ENCODE data around the gene DHCR24. TPM values are rescaled to one million over a fixed set of nuclear protein-coding genes. Genes with fewer than 3 reads are reported as not detected.
"Not testable (repeated sequence)": the region's sequence is repeated elsewhere in the genome, so short reads cannot be mapped to it uniquely, and the experiment has no call there.

DHCR24 gene
- total RNA-seq, 2 experiments from 2014 or later, result 56.3 to 64.8 TPM

- H3K4me3 Mint-ChIP-seq, result peak overlapping the region; percentile 93
- H3K27ac Mint-ChIP-seq, result peak overlapping the region; percentile 80
- CTCF ChIA-PET, result interaction anchor here (0.6 to 1.7 kb wide), 4 partner anchors 11 to 267 kb away, joined by 3 to 8 read pairs (median 3); no protein-coding TSS in a partner anchor
- no peak for DNase-seq
- H3K36me3 Mint-ChIP-seq (ENCODE audit: low read depth), result peaks cover 28% of the 10 kb centered on the region
- no peaks in the 10 kb centered on the region for H3K9me3 Mint-ChIP-seq
- intact Hi-C loops (cut with micrococcal nuclease), result loop anchor here (2.0 to 5.0 kb wide), 2 partner anchors 84 to 833 kb away; partner anchors contain the start of genes TCEANC2, TMEM59 and TTC22
- peaks cover 11% of the 10 kb centered on the region for H3K27me3 Mint-ChIP-seq (ENCODE audit: low read depth)
- peaks cover 31% of the 10 kb centered on the region for H3K4me1 Mint-ChIP-seq (ENCODE audit: low read depth)
Observed at GRCh38 chr1:54885807-54886723, 930 bp downstream of the DHCR24 start.

- peak overlapping the region; percentile 93 for H3K4me3 Mint-ChIP-seq
- no peak for DNase-seq
- H3K27ac Mint-ChIP-seq, result no peak overlapping the region
- H3K27me3 Mint-ChIP-seq (ENCODE audit: low read depth), result peaks cover 11% of the 10 kb centered on the region
- peaks cover 29% of the 10 kb centered on the region for H3K36me3 Mint-ChIP-seq (ENCODE audit: low read depth)
- intact Hi-C loops (cut with micrococcal nuclease), result loop anchor here (5.0 kb wide), 1 partner anchor 83 kb away; the partner anchor contains the start of gene TTC22
- H3K4me1 Mint-ChIP-seq (ENCODE audit: low read depth), result peaks cover 31% of the 10 kb centered on the region
- CTCF ChIA-PET, result interaction anchor here (0.9 kb wide), 1 partner anchor 111 kb away, joined by 3 read pairs; no protein-coding TSS in a partner anchor
- no peaks in the 10 kb centered on the region for H3K9me3 Mint-ChIP-seq
Observed at GRCh38 chr1:54885237-54885679, 1.7 kb downstream of the DHCR24 start.

- peaks cover 33% of the 10 kb centered on the region for H3K36me3 Mint-ChIP-seq (ENCODE audit: low read depth)
- no peak overlapping the region for H3K27ac Mint-ChIP-seq
- peaks cover 31% of the 10 kb centered on the region for H3K4me1 Mint-ChIP-seq (ENCODE audit: low read depth)
- CTCF ChIA-PET, result no interaction called here
- DNase-seq, result no peak
- H3K27me3 Mint-ChIP-seq (ENCODE audit: low read depth), result peaks cover 9% of the 10 kb centered on the region
- H3K4me3 Mint-ChIP-seq, result peak overlapping the region; percentile 93
- H3K9me3 Mint-ChIP-seq, result no peaks in the 10 kb centered on the region
- intact Hi-C loops (cut with micrococcal nuclease), result loop anchor here (5.0 kb wide), 1 partner anchor 82 kb away; the partner anchor contains the start of gene TTC22
Observed at GRCh38 chr1:54884768-54885167, 2.2 kb downstream of the DHCR24 start.

GRCh38 chr1:54884135-54884586 lies 2.8 kb downstream of the DHCR24 start:
- peaks cover 31% of the 10 kb centered on the region for H3K4me1 Mint-ChIP-seq (ENCODE audit: low read depth)
- peaks cover 6% of the 10 kb centered on the region for H3K27me3 Mint-ChIP-seq (ENCODE audit: low read depth)
- no peak overlapping the region for H3K27ac Mint-ChIP-seq
- no peak for DNase-seq
- intact Hi-C loops (cut with micrococcal nuclease), result no loop called here
- CTCF ChIA-PET, result no interaction called here
- peaks cover 39% of the 10 kb centered on the region for H3K36me3 Mint-ChIP-seq (ENCODE audit: low read depth)
- no peak overlapping the region for H3K4me3 Mint-ChIP-seq
- no peaks in the 10 kb centered on the region for H3K9me3 Mint-ChIP-seq

- no peak overlapping the region for H3K4me3 Mint-ChIP-seq
- peaks cover 4% of the 10 kb centered on the region for H3K27me3 Mint-ChIP-seq (ENCODE audit: low read depth)
Observed at GRCh38 chr1:54883349-54884102, 3.5 kb downstream of the DHCR24 start.

GRCh38 chr1:54882519-54882918 lies 4.5 kb downstream of the DHCR24 start:
- H3K27ac Mint-ChIP-seq, result no peak overlapping the region
- H3K9me3 Mint-ChIP-seq, result no peaks in the 10 kb centered on the region
- intact Hi-C loops (cut with micrococcal nuclease), result no loop called here
- CTCF ChIA-PET, result no interaction called here
- peaks cover 27% of the 10 kb centered on the region for H3K4me1 Mint-ChIP-seq (ENCODE audit: low read depth)
- peaks cover 44% of the 10 kb centered on the region for H3K36me3 Mint-ChIP-seq (ENCODE audit: low read depth)
- no peaks in the 10 kb centered on the region for H3K27me3 Mint-ChIP-seq (ENCODE audit: low read depth)
- no peak for DNase-seq
- no peak overlapping the region for H3K4me3 Mint-ChIP-seq

More at GRCh38 chr1:54883349-54884102, 3.5 kb downstream of the DHCR24 start:
- DNase-seq, result no peak
- Mint-ChIP-seq H3K36me3 (ENCODE audit: low read depth) (peaks cover 41% of the 10 kb centered on the region), H3K27ac (no peak overlapping the region), H3K9me3 (no peaks in the 10 kb centered on the region), H3K4me1 (ENCODE audit: low read depth) (peaks cover 31% of the 10 kb centered on the region)
- CTCF ChIA-PET, result no interaction called here
- intact Hi-C loops (cut with micrococcal nuclease), result no loop called here

GRCh38 chr1:54881604-54882003 lies 5.4 kb downstream of the DHCR24 start:
- H3K4me3 Mint-ChIP-seq; intact Hi-C loops (cut with micrococcal nuclease); H3K27me3 Mint-ChIP-seq (ENCODE audit: low read depth); DNase-seq; H3K9me3 Mint-ChIP-seq; H3K27ac Mint-ChIP-seq: not testable (repeated sequence)
- Mint-ChIP-seq H3K4me1 (ENCODE audit: low read depth) (peaks cover 28% of the 10 kb centered on the region), H3K36me3 (ENCODE audit: low read depth) (peaks cover 49% of the 10 kb centered on the region)
- CTCF ChIA-PET, result interaction anchor here (0.6 kb wide), 1 partner anchor 8 kb away, joined by 3 read pairs; no protein-coding TSS in a partner anchor

- Mint-ChIP-seq H3K27ac (no peak overlapping the region), H3K36me3 (ENCODE audit: low read depth) (peaks cover 56% of the 10 kb centered on the region), H3K27me3 (ENCODE audit: low read depth) (no peaks in the 10 kb centered on the region), H3K9me3 (no peaks in the 10 kb centered on the region), H3K4me1 (ENCODE audit: low read depth) (peaks cover 14% of the 10 kb centered on the region), H3K4me3 (no peak overlapping the region)
- intact Hi-C loops (cut with micrococcal nuclease), result no loop called here
- no peak for DNase-seq
- CTCF ChIA-PET, result no interaction called here
Observed at GRCh38 chr1:54879872-54880271, 7.1 kb downstream of the DHCR24 start.

- H3K9me3 Mint-ChIP-seq, result no peaks in the 10 kb centered on the region
- H3K27me3 Mint-ChIP-seq (ENCODE audit: low read depth), result no peaks in the 10 kb centered on the region
- CTCF ChIA-PET, result no interaction called here
- peaks cover 52% of the 10 kb centered on the region for H3K36me3 Mint-ChIP-seq (ENCODE audit: low read depth)
- peaks cover 2% of the 10 kb centered on the region for H3K4me1 Mint-ChIP-seq (ENCODE audit: low read depth)
- intact Hi-C loops (cut with micrococcal nuclease), result no loop called here
- H3K4me3 Mint-ChIP-seq, result no peak overlapping the region
- DNase-seq, result no peak
- no peak overlapping the region for H3K27ac Mint-ChIP-seq
Observed at GRCh38 chr1:54876814-54877213, 10.2 kb downstream of the DHCR24 start.

- Mint-ChIP-seq H3K27me3 (ENCODE audit: low read depth) (no peaks in the 10 kb centered on the region), H3K4me3 (no peak overlapping the region), H3K27ac (no peak overlapping the region), H3K4me1 (ENCODE audit: low read depth) (peaks cover 2% of the 10 kb centered on the region), H3K9me3 (no peaks in the 10 kb centered on the region), H3K36me3 (ENCODE audit: low read depth) (peaks cover 53% of the 10 kb centered on the region)
- CTCF ChIA-PET, result interaction anchor here (1.0 to 2.9 kb wide), 2 partner anchors 12 to 19 kb away, joined by 5 to 8 read pairs; partner anchors contain the start of gene DHCR24
- DNase-seq, result no peak
- intact Hi-C loops (cut with micrococcal nuclease), result no loop called here
Observed at GRCh38 chr1:54875000-54875399, 12.0 kb downstream of the DHCR24 start.

- intact Hi-C loops (cut with micrococcal nuclease), result no loop called here
- peaks cover 2% of the 10 kb centered on the region for H3K4me1 Mint-ChIP-seq (ENCODE audit: low read depth)
- no peaks in the 10 kb centered on the region for H3K9me3 Mint-ChIP-seq
- no peak for DNase-seq
- CTCF ChIA-PET, result interaction anchor here (0.5 to 2.9 kb wide), 5 partner anchors 7 to 73 kb away, joined by 3 to 8 read pairs (median 3); partner anchors contain the start of gene DHCR24
- no peak overlapping the region for H3K27ac Mint-ChIP-seq
- no peak overlapping the region for H3K4me3 Mint-ChIP-seq
- no peaks in the 10 kb centered on the region for H3K27me3 Mint-ChIP-seq (ENCODE audit: low read depth)
- peaks cover 45% of the 10 kb centered on the region for H3K36me3 Mint-ChIP-seq (ENCODE audit: low read depth)
Observed at GRCh38 chr1:54874079-54874830, 12.7 kb downstream of the DHCR24 start.

- H3K36me3 Mint-ChIP-seq (ENCODE audit: low read depth), result peaks cover 49% of the 10 kb centered on the region
- peaks cover 2% of the 10 kb centered on the region for H3K4me1 Mint-ChIP-seq (ENCODE audit: low read depth)
- H3K9me3 Mint-ChIP-seq, result no peaks in the 10 kb centered on the region
- intact Hi-C loops (cut with micrococcal nuclease), result no loop called here
- H3K27ac Mint-ChIP-seq, result no peak overlapping the region
- H3K4me3 Mint-ChIP-seq, result no peak overlapping the region
- no peak for DNase-seq
- CTCF ChIA-PET, result no interaction called here
- H3K27me3 Mint-ChIP-seq (ENCODE audit: low read depth), result no peaks in the 10 kb centered on the region
Observed at GRCh38 chr1:54872036-54872331, 15.0 kb downstream of the DHCR24 start.
